GM19463 (cell line): ENCODE results near the gene SYN1.
"Not testable (repeated sequence)": the region's sequence is repeated elsewhere in the genome, so short reads cannot be mapped to it uniquely, and the experiment has no call there.

Experiments used
- ATAC-seq: cut with Tn5 transposase; IDR thresholded peaks from one replicate; pipeline ENCODE4 v1.9.1; 2021; ENCODE audit warnings: mild to moderate bottlenecking, moderate library complexity; ENCODE audit not compliant: unreplicated experiment

SYN1 gene

GRCh38 chrX:47619486-47620302 is at the start of gene SYN1:
SYN1 (minus strand) TSS chrX:47619857; CDS start chrX:47619728, 129 bp downstream.
- ATAC-seq = peak; percentile 74

DNA sequence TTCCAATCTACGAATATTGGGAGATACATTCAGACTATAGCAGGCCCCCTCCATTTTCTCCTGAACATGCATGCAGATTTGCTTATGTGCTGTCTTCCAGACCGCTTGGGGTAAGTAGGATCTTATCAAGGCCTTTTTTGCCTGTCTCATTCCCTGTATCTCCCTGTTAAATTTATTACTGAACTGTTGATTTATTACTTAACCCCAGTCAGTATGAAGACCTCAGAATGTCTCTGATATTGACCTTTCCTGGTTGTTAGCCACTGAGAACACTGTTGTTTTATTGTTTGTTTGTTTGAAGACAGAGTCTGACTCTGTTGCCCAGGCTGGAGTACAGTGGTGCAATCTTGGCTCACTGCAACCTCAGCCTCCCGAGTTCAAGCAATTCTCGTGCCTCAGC is 46.1 kb upstream of the SYN1 start:
- ATAC-seq = not testable (repeated sequence)

GRCh38 chrX:47664737-47665136 is 45.1 kb upstream of the SYN1 start:
- ATAC-seq = no peak

DNA sequence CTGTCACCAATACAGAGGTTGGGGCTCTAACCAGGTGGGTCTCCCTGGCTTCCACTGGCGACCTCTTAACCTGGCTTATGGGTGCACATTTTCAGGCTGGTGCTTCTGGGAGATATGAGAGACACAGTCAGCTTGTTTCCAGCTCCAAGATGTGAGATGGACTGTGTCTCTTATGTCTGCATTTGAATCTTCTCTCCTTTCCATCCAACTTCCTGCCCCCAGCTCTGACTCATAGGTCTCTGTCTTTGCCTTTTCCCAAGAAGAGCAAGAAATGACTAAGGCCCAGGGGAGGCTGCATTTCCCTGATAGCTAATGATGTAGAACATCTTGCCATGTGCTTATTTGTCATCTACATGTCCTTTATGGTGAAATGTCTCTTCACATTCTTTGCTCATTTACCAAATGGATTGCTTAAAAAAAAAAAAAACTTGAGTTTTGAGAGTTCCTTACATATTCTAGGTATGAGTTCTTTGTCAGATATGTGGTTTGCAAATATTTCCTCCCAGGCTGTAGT is 42.5 kb upstream of the SYN1 start:
- ATAC-seq = no peak

DNA sequence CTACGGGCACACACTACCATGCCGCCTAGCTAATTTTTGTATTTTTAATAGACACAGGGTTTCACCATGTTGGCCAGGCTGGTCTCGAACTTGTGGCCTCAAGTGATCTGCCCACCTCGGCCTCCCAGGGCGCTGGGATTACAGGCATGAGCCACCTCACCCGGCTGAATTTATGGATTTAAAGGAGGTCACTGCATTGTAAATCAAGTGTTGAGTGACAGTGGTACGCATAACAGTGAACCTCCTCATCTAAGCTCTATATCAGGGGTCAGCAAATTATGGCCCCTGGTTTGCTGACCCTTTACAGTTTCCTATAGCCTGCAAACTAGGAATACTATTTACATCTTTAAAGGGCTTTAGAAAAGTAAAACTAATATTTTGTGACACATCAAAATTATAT is 41.9 kb upstream of the SYN1 start:
- ATAC-seq = no peak

- ATAC-seq = no peak
Observed at GRCh38 chrX:47659421-47659726, 39.7 kb upstream of the SYN1 start.

DNA sequence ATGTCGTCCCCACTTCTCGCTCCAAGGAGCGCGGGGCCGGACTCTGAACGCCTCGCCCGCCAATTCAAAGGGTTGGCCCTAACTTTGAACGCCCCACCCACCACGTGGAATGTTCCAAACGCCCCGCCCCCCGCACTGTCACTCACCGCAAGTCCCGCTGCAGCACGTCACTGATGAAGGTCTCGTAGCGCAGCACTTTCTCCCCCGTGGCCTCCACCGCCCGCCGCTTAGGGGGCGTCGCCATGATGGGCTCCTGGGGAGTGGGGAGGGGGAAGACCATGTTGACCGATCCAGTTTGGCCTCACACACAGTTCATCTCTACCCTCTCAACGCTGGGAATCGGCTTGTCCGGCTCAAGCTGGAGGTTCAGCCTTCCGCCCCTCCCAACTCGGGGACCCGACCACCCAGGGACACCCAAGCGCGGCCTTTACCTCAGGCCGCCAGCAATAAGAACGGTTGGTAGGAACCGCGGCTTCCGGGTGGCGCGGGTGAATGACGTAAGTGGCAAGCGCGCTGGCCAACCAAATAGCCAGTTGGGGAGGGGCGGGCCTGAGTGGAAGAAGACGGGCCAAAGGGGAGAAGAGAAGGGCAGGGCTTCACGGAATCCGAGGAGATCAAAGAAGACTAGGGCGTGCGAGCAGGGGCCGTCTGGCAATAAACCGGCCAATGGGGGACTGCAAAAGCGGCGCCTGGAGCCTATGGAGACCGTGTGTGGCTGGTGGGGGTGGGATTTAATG is 39.2 kb upstream of the SYN1 start, which contains the start of gene UXT:
TSS of gene UXT (minus strand) at position 497 of the 737 bp plus-strand sequence. CDS start at position 244, 253 bp downstream.
- peak; percentile 75 for ATAC-seq

DNA sequence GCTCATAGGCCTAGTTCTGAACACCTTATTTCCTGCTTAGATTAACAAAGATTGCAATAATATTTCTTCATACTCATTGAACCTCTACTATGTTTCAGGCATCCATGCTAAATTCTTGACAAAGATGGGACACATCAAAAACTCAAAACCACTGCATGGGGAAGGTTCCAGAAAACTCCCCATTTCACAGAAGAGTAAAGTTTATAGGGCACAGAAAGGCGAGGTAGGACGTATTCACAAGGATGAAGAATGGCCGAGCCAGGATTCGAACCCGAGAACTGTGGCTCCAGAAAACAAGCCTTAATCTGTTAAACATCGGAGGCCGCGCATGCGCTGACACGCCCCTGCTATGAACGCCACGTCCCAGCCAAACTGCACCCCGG is 38.6 kb upstream of the SYN1 start:
- ATAC-seq = no peak

DNA sequence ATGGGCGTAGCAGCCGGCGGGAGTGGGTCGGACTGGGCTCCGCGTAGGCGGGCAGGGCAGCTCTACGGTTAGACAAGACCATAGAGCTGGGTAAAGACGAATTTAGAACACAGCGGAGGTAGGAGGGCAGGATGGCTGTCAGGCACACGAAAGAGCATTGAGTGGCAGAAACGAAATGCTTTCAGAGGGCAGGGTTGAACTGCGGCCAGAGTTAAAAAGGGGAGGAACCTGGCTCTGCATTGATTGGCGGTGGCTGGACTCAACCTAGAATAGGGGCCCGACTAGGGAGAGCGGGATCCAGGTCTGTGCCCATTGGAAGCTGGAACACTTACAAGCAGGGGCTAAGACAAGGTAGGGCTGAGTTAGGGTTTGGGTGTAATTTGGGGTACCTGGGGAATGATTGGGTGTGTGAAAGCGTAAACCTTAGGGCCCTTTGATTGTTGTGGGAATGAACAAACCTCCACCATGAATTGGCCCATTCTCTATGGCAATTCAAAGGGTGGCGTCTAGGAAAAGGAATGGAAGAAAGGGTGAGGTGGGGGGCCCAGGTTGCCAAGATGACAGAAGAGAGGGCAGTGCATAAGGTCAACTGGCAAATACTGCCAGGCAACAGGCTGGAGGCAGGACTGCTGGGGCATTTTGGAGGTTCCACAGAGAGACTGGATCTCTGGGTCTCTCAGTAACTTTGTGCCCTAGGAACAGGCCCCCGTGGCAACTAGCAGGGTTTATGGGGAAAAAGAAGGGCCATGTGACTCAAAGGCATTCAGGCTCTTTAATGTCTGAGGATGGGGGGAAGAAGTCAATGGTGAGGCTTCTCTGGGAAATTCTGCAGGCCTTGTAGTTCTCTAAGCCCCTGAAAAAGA is 31.6 kb upstream of the SYN1 start:
- ATAC-seq = no peak

- ATAC-seq = peak; percentile 80
Observed at GRCh38 chrX:47650164-47651042, 30.7 kb upstream of the SYN1 start, which contains the start of gene ELK1. ELK1 (minus strand) TSS chrX:47650563; CDS start chrX:47641441, 9,122 bp downstream.

DNA sequence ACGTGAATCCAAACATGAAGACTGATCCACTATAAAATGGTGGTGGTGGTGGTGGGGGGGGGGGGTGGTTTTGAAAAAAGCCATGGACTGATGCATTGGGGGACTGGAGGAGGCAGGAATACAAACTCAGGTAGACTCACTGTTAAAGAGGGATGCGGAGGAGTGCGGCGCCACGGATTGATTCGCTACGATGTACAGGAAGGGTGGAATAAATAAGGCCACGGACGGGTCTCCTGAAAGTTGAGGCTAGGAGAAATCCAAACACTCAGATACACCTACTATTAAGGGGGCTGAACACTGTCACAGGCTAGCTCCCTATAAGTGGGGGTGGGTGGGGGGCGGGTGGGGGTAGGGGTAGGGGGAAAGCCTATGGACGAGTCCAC is 30.1 kb upstream of the SYN1 start:
- no peak for ATAC-seq

GRCh38 chrX:47649271-47649670 is 29.6 kb upstream of the SYN1 start:
- no peak for ATAC-seq

DNA sequence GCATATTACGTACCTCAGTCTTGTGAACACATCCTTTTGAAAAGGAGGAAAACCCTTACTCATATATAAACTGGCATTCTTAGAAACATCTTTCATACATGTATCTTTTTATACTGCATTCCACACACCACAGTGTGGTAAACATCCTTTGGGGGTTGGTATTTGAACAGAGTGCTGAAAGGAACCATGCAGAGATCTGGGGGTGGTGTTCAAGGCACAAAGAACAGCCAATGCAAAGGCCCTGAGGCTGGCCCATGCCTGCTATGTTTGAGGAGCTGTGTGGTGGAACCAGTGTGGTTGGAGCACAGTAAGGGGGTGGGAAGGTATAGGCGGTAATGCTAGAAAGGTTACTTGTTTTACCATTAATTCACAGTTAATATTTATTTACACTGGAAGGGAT is 28.7 kb upstream of the SYN1 start:
- no peak for ATAC-seq

DNA sequence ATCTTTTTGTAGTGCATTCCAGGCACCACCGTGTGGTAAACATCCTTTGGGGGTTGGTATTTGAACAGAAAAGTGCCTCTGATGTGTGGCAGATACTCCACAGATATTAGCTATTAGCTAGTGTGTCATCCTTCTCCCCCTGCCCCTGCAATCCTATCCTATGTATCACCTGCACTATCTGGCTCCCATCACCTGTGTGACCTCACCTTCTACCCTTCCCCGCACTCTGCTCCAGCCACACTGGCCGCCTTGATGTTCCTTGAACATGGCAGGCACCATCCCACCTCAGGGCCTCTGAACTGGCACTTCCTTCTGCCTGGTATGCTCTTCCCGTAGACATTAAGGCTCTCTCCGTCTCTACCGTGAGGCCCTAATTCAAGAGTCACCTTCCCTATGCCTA is 27.0 kb upstream of the SYN1 start:
- ATAC-seq = no peak

GRCh38 chrX:47645530-47645929 is 25.9 kb upstream of the SYN1 start:
- ATAC-seq = no peak

DNA sequence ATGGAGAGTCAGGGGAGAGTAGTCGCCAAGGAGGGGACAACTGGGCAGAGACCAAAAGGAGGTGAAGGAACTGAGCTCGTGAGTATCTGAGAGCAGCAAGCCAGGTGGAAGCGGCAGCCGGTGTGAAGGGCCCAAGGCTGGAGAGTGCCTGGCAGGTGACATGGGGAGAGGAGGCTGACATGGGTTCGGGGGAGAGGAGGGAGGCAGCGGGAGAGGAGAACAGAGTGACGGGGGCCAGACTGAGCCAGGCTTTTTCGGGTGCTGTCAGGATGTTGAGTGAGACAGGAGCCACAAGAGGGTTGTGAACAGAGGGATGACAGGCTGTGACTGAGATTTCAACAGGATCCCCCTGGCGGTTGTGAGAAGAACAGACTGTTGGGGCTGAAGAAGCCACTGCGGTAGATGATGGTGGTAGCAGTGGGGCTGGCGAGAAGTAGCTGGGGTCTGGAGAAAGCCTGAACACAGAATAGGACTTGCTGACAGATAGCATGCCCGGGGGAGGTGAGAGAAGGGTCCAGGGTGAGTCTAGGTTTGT is 25.0 kb upstream of the SYN1 start:
- no peak for ATAC-seq

DNA sequence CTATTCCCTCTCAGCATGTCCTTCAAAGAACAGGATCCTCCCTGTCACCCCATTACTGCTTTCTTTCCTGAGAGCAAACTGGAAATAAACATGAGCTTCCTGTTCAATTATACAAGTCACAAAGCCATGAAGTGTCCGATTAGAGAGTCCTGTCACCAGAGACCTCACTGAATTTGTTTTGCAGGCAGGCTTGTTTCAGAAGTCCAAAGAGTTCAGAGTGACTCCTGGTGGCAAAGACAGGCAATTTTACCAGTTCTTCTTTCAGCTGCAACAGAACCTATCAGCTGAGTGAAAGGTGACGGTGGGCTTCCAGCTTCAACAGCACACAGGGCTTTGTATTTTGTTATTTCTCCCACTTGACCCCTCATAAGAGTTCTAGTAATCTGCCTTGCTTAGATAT is 24.3 kb upstream of the SYN1 start:
- ATAC-seq = no peak

GRCh38 chrX:47638816-47639215 is 19.2 kb upstream of the SYN1 start:
- ATAC-seq = no peak

DNA sequence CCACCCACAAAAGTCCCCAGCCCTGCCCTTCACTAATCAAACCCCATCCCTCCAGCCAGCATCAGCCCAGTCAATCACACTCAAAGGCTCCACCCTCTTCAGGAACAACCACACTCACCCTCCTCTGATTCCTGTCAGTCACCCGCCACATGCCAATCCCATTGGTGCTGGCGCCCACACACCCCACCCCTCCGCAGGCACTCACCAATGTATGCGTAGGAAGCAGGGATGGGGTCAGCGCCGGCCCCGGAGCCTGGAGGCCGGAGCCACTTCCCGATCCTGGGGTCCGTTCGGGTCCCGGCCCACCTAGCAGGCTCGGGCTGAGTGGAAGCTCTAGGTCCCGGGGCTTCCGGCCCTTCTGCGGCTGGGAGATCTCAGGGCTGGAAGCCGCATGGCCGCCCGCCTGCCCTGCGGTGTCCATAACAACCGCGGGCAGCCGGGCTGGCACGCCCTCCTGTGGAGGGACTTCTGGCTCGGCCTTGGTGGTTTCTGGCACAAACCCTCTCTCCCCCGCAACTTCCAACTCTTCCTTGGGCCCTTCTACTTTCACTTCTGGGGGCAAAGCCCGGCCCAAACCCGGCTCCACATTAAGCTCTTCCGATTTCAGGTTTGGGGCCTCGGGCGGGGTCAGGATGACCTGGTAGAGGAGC is 18.0 kb upstream of the SYN1 start:
- ATAC-seq = peak; percentile 84
